DND-41 (cell line): Measurements from ENCODE around the gene SULT2B1.
A peak's percentile ranks its signal among the peaks of the same experiment; 100 is the strongest.

Experiments used
- ATAC-seq: fragments of 200-7000 bp; cut with Tn5 transposase; 3 replicates; pipeline ENCODE4 v1.9.1; 2021; ENCODE audit warnings: low read depth; ENCODE audit not compliant: insufficient read depth
- DNase-seq: peaks from one replicate; pipeline ENCODE4 v3.0.0-alpha.2; 2020
- H2AFZ ChIP-seq: 2 replicates; pipeline ENCODE4 v1.6.0; 2012; ENCODE audit warnings: low read depth, low read length
- H3K27ac ChIP-seq: 2 replicates; pipeline ENCODE4 v1.5.1; 2012; ENCODE audit warnings: low read length, inconsistent platforms
- H3K27me3 ChIP-seq: fragments of 200-600 bp; sonication (generic); 2 replicates; pipeline ENCODE4 v1.6.0; 2012; ENCODE audit warnings: low read length, mild to moderate bottlenecking, inconsistent platforms; ENCODE audit not compliant: insufficient read depth, poor library complexity
- H3K36me3 ChIP-seq: 2 replicates; pipeline ENCODE4 v1.5.1; 2012; ENCODE audit warnings: low read length, inconsistent platforms; ENCODE audit not compliant: insufficient read depth
- H3K4me1 ChIP-seq: 2 replicates; pipeline ENCODE4 v1.5.1; 2012; ENCODE audit warnings: mild to moderate bottlenecking, low read length; ENCODE audit not compliant: insufficient read depth
- H3K4me2 ChIP-seq: 2 replicates; pipeline ENCODE4 v1.6.0; 2012; ENCODE audit warnings: mild to moderate bottlenecking, moderate library complexity, low read length, inconsistent platforms; ENCODE audit not compliant: insufficient read depth
- H3K4me3 ChIP-seq, 2 experiments: fragments of 200-600 bp in 1 of 2; shearing (Covaris generic) in 1 of 2; 2 replicates each; pipeline ENCODE4 v1.5.1; 2012 to 2016; ENCODE audit warnings: inconsistent platforms in 2 of 2, low read length in 2 of 2, mild to moderate bottlenecking in 2 of 2, low read depth in 1 of 2, moderate library complexity in 1 of 2
- H3K79me2 ChIP-seq: 2 replicates; pipeline ENCODE4 v1.6.0; 2012; ENCODE audit warnings: low read length, inconsistent platforms; ENCODE audit not compliant: insufficient read depth
- H3K9ac ChIP-seq: 2 replicates; pipeline ENCODE4 v1.6.0; 2012; ENCODE audit warnings: low read depth, mild to moderate bottlenecking, inconsistent platforms, low read length, moderate library complexity
- H3K9me3 ChIP-seq: 2 replicates; pipeline ENCODE4 v1.5.1; 2012; ENCODE audit warnings: low read length, moderate library complexity, mild to moderate bottlenecking, inconsistent platforms; ENCODE audit not compliant: insufficient read depth, severe bottlenecking
- H4K20me1 ChIP-seq: 2 replicates; pipeline ENCODE4 v1.6.0; 2012; ENCODE audit warnings: low read length; ENCODE audit not compliant: insufficient read depth
- EZH2 ChIP-seq: IDR thresholded peaks from 3 replicates; pipeline ENCODE4 v1.6.1; 2012; ENCODE audit warnings: borderline replicate concordance, low read depth, mild to moderate bottlenecking, moderate library complexity, low read length, inconsistent platforms; ENCODE audit not compliant: severe bottlenecking
- TF ChIP-seq, protein P1 (sequence below): IDR thresholded peaks from 2 replicates; pipeline ENCODE4 v1.5.1; 2012; ENCODE audit warnings: borderline replicate concordance, low read length, moderate library complexity, mild to moderate bottlenecking; ENCODE audit not compliant: poor library complexity, severe bottlenecking; ENCODE audit errors: extremely low read depth

The SULT2B1 gene

DNA sequence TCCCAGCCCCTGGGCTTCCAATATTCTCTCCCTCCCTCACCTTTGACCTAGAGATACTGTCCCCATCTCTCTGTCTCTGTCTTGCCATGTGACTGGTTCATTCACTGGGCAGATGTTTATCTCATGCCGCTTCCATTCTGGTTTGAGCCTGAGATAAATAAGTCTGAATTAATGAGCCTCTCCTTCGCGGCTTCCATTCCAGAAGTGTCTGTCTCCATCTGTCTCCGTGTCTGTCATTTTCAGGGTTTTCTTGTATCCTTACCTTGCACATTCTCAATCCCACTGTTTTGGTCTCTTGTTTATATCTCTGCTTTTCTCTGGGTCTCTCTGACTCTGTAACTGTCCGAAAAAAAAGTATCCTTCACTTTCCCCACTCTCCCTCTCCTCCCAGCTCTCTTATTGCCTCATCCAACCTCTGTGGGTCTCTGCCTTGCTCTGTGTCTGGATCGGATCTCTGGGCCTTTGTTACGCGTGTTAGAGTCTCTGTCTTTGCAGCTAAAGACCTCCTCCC lies 71.6 kb downstream of the SULT2B1 start:
- ATAC-seq (no peak), DNase-seq (peak; percentile 11)
- no peaks in the 10 kb centered on the region for H3K27me3 ChIP-seq
- peaks cover 42% of the 10 kb centered on the region for H3K36me3 ChIP-seq
- peaks cover 7% of the 10 kb centered on the region for H4K20me1 ChIP-seq
- peak overlapping the region; percentile 36 to 77; a peak in 3 of 4 replicates for H3K4me3 ChIP-seq
- peak overlapping the region; percentile 88 for H3K4me2 ChIP-seq
- H2AFZ ChIP-seq, result peak overlapping the region; percentile 88
- H3K9me3 ChIP-seq, result no peaks in the 10 kb centered on the region
- peaks cover 53% of the 10 kb centered on the region for H3K4me1 ChIP-seq
- peak overlapping the region; percentile 80 for H3K9ac ChIP-seq
- no peak for TF ChIP-seq EZH2
- TF ChIP-seq, protein P1, sequence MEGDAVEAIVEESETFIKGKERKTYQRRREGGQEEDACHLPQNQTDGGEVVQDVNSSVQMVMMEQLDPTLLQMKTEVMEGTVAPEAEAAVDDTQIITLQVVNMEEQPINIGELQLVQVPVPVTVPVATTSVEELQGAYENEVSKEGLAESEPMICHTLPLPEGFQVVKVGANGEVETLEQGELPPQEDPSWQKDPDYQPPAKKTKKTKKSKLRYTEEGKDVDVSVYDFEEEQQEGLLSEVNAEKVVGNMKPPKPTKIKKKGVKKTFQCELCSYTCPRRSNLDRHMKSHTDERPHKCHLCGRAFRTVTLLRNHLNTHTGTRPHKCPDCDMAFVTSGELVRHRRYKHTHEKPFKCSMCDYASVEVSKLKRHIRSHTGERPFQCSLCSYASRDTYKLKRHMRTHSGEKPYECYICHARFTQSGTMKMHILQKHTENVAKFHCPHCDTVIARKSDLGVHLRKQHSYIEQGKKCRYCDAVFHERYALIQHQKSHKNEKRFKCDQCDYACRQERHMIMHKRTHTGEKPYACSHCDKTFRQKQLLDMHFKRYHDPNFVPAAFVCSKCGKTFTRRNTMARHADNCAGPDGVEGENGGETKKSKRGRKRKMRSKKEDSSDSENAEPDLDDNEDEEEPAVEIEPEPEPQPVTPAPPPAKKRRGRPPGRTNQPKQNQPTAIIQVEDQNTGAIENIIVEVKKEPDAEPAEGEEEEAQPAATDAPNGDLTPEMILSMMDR, result no peak
- H3K27ac ChIP-seq, result peak overlapping the region; percentile 89
- peaks cover 53% of the 10 kb centered on the region for H3K79me2 ChIP-seq

DNA sequence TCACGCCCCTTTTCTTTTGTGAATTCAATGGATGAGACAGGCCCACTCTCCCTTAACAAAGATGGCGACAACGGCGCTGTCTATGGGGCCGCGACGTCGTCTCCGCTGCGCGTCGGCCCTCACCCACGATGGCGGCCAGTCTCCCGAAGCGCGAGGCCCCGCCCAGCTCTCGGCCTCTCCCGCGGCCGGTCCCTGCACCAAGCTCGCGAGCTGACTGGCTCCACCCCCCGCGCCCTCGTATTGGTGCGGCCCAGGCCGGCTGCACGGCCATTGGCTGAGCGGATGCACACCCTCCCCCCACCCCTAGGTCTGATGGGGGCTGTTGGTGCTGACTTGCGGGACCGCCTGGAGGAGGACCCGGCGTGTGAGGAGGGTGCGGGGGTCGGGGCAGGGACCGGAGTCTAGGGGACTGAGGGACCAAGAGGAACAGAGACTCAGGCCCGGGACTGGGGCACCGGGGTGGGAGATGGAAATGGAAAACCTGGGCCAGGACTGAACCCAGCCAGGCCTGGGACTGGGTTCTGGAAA lies 72.2 kb downstream of the SULT2B1 start:
- peak overlapping the region; percentile 88 for H2AFZ ChIP-seq
- no peaks in the 10 kb centered on the region for H3K27me3 ChIP-seq
- peaks cover 53% of the 10 kb centered on the region for H3K4me1 ChIP-seq

DNA sequence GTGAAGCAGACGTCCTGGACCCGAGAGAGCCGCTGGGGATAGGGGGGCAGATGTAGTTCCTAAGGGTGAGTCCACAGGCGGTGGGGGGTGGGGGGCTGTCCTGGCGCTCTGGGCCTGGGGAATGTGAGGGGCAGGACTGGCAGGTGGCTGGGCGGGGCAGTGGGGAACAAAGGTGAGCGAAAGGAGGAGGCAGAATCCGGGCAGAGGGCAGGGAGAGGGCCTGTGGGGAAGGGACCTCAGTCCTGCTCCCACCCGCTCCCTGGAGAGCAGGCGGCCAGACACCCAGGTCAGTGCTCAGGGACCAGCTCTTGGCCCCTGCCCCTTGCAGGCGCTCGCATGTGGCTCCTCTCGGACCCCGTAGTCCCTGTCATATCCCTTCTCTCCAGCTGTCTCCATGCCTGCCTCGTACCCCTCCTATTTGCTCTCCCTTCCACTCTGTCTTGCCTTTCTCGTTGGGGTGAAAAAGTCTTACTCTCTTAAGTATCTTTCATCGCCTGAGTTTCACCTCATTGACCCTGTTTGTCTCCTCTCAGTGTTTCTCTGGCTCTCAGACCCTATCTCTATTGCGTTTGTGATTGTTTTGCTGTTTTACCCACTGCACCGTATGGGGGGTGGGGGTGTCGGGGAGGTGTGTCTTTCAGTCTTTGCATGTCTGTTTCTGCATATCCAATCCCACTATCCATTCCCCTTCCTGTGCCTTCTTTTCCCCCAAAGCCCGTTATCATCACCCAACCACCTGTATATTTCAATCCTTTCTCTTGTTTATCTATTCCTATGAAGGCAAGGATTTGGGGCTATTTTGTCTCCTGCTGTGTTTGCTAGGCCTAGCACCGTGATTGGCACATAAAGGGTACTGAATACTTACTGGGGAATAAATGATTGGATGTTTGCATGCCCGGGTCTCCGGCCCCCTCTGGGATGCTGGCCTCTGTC lies 73.1 kb downstream of the SULT2B1 start:
- Histone ChIP-seq H3K9ac (peak overlapping the region; percentile 80), H3K27ac (peak overlapping the region; percentile 85), H3K9me3 (no peaks in the 10 kb centered on the region), H2AFZ (no peak overlapping the region), H3K4me2 (peak overlapping the region; percentile 88), H3K4me1 (peaks cover 47% of the 10 kb centered on the region), H3K79me2 (peaks cover 42% of the 10 kb centered on the region), H3K36me3 (peaks cover 52% of the 10 kb centered on the region), H3K4me3 (peak overlapping the region; percentile 32 to 77; a peak in 3 of 4 replicates), H4K20me1 (peaks cover 11% of the 10 kb centered on the region), H3K27me3 (no peaks in the 10 kb centered on the region)
- DNase-seq, result peak; percentile 7
- TF ChIP-seq EZH2, result no peak
- TF ChIP-seq, protein P1, result no peak
- no peak for ATAC-seq

More for the DNA sequence above, 72.2 kb downstream of the SULT2B1 start:
- peak; percentile 85 for ATAC-seq
- Histone ChIP-seq H3K27ac (peak overlapping the region; percentile 89), H3K79me2 (peaks cover 49% of the 10 kb centered on the region), H3K9ac (peak overlapping the region; percentile 80), H3K36me3 (peaks cover 43% of the 10 kb centered on the region), H3K4me2 (peak overlapping the region; percentile 88), H4K20me1 (peaks cover 7% of the 10 kb centered on the region), H3K4me3 (peak overlapping the region; percentile 36 to 77; a peak in 3 of 4 replicates), H3K9me3 (no peaks in the 10 kb centered on the region)
- TF ChIP-seq, protein P1, result no peak
- DNase-seq, result peak; percentile 99
